Stimulated activated CD8-positive, alpha-beta memory T cell treated with anti-CD3 and anti-CD28 coated beads, Interleukin-12 subunit alpha, Interleukin-12 subunit beta, amount 100 ng/mL, for 24 hours (primary cell): ENCODE results near the gene APOO.
"Not testable (repeated sequence)": the region's sequence is repeated elsewhere in the genome, so short reads cannot be mapped to it uniquely, and the experiment has no call there.

Source experiments
- DNase-seq: peaks from one replicate; pipeline ENCODE4 v3.0.0-alpha.2; 2020; ENCODE audit errors: extremely low read depth

The APOO gene

GRCh38 chrX:23902419-23902818 lies 5.3 kb downstream of the APOO start:
- no peak for DNase-seq

- DNase-seq = no peak
These were observed 5.9 kb downstream of the APOO start for GRCh38 chrX:23901805-23902204.

GRCh38 chrX:23901060-23901459 lies 6.7 kb downstream of the APOO start:
- no peak for DNase-seq

GRCh38 chrX:23900220-23900797 lies 7.4 kb downstream of the APOO start:
- no peak for DNase-seq

GRCh38 chrX:23898412-23898959 lies 9.3 kb downstream of the APOO start:
- no peak for DNase-seq

GRCh38 chrX:23896981-23897380 lies 10.8 kb downstream of the APOO start:
- DNase-seq = no peak

- DNase-seq = not testable (repeated sequence)
These were observed 11.2 kb downstream of the APOO start for GRCh38 chrX:23896539-23896938.

- not testable (repeated sequence) for DNase-seq
These were observed 12.7 kb downstream of the APOO start for GRCh38 chrX:23894993-23895392.

GRCh38 chrX:23890933-23891332 lies 16.8 kb downstream of the APOO start:
- no peak for DNase-seq

- DNase-seq = no peak
These were observed 18.7 kb downstream of the APOO start for GRCh38 chrX:23888887-23889501.

- no peak for DNase-seq
These were observed 19.8 kb downstream of the APOO start for GRCh38 chrX:23887918-23888317.

- DNase-seq = no peak
These were observed 20.3 kb downstream of the APOO start for GRCh38 chrX:23887451-23887850.

GRCh38 chrX:23885803-23886202 lies 21.9 kb downstream of the APOO start:
- no peak for DNase-seq

- no peak for DNase-seq
These were observed 23.2 kb downstream of the APOO start for GRCh38 chrX:23884427-23885024.

- DNase-seq = no peak
These were observed 23.9 kb downstream of the APOO start for GRCh38 chrX:23883737-23884354.

GRCh38 chrX:23879380-23880090 lies 28.2 kb downstream of the APOO start:
- no peak for DNase-seq

GRCh38 chrX:23871905-23872546 lies 35.7 kb downstream of the APOO start:
- no peak for DNase-seq

GRCh38 chrX:23870041-23870440 lies 37.7 kb downstream of the APOO start:
- no peak for DNase-seq

GRCh38 chrX:23864742-23865326 lies 42.9 kb downstream of the APOO start:
- DNase-seq = no peak

GRCh38 chrX:23861952-23862351 lies 45.8 kb downstream of the APOO start:
- DNase-seq = not testable (repeated sequence)

- DNase-seq = no peak
These were observed 46.4 kb downstream of the APOO start for GRCh38 chrX:23861215-23861896.
